NB4 (cell line): ENCODE data around the gene FOXP3.
A peak's percentile ranks its signal among the peaks of the same experiment; 100 is the strongest.

Source experiments
- DNase-seq: peaks from one replicate; pipeline ENCODE4 v3.0.0; 2010; ENCODE audit warnings: low read depth
- H3K4me3 ChIP-seq: one replicate; pipeline ENCODE4 v1.5.1; 2011; ENCODE audit warnings: mild to moderate bottlenecking, low read depth, low read length, moderate library complexity
- CTCF ChIP-seq: IDR thresholded peaks from one replicate; pipeline ENCODE4 v1.5.1; 2012; ENCODE audit warnings: low read depth, low read length
- MYC ChIP-seq: IDR thresholded peaks from 2 replicates; pipeline ENCODE4 v1.6.1; 2011; ENCODE audit warnings: low read depth, low read length
- POLR2A ChIP-seq: IDR thresholded peaks from 2 replicates; pipeline ENCODE4 v1.6.1; 2011; ENCODE audit warnings: mild to moderate bottlenecking; ENCODE audit not compliant: insufficient read length; ENCODE audit errors: extremely low read depth
- TF ChIP-seq, protein P1 (sequence below): IDR thresholded peaks from 2 replicates; pipeline ENCODE4 v1.6.1; 2011; ENCODE audit warnings: low read depth, low read length

Gene FOXP3

GRCh38 chrX:49276671-49277534 is 12.4 kb upstream of the FOXP3 start:
- TF ChIP-seq POLR2A (no peak), CTCF (no peak), MYC (no peak)
- TF ChIP-seq, protein P1, sequence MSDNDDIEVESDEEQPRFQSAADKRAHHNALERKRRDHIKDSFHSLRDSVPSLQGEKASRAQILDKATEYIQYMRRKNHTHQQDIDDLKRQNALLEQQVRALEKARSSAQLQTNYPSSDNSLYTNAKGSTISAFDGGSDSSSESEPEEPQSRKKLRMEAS = no peak
- H3K4me3 ChIP-seq = no peak overlapping the region
- no peak for DNase-seq

DNA sequence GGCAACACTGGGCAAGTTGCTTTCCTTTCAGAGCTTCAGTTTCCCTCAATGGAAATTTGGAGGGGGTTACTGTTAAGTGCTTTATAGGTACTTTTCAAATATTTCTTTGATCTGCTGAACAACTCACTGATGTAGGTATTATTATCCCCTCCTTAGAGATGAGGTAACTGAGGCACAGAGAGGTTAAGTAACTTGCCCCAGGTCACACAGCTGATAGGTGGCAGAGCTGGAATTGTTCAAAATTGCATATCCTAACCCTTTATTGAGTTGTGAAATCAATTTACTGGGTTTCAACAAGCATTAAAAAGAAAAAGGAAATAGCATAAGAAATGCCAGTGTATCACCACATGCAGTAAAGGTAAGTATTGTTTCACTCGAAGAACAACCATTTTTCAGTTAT is 11.7 kb upstream of the FOXP3 start:
- DNase-seq = no peak
- no peak overlapping the region for H3K4me3 ChIP-seq
- TF ChIP-seq POLR2A = no peak
- TF ChIP-seq CTCF = no peak
- no peak for TF ChIP-seq MYC
- TF ChIP-seq, protein P1 = no peak

DNA sequence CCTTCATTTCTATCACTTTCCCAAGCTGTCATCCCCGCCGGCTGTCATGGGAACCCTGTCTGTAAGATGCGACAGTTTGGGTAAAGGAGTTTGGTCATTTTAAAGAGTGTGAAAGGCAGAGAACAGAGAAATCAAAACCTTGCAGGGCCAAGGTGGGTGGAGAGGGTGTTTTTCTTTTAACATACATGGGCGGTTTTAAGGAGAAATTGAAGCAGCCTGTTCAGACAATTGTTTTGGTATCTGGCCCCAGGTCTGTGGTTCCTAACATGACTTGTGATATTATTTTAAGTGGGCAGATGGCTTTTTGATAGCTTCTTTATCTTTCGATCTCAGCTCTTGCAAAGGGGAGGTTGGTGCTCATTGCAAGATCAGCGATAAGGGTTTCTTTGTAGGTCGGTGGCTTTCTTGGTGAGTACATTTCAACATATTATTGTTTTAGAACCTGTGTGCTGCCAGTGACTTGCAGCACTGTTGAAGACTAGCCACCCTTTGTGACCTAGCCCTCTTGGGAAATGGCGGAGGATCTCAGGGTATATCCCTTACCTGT is 8.7 kb upstream of the FOXP3 start:
- DNase-seq = peak; percentile 53
- TF ChIP-seq MYC (no peak), POLR2A (no peak), CTCF (no peak)
- TF ChIP-seq, protein P1 = no peak
- H3K4me3 ChIP-seq = no peak overlapping the region

DNA sequence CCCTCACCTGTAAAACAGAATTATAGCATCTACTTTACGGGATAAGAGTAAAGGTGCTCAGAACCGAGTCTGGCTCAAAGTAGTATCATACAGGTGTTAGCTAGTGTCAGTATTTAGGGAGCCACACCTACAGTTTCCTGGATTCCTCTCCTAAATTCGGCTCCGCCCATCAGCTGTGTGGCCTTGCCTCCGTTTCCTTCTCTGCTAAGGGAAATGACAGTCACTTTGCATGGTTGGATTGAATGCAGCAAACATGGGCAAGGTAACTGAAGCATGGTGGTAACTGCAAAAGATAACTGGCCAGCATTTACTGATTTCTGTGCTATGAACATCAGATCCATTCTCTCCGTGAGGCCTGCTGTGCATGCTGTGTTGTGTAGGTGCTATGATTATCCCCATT is 7.9 kb upstream of the FOXP3 start:
- TF ChIP-seq CTCF = no peak
- TF ChIP-seq, protein P1 = no peak
- DNase-seq = no peak
- H3K4me3 ChIP-seq = no peak overlapping the region

DNA sequence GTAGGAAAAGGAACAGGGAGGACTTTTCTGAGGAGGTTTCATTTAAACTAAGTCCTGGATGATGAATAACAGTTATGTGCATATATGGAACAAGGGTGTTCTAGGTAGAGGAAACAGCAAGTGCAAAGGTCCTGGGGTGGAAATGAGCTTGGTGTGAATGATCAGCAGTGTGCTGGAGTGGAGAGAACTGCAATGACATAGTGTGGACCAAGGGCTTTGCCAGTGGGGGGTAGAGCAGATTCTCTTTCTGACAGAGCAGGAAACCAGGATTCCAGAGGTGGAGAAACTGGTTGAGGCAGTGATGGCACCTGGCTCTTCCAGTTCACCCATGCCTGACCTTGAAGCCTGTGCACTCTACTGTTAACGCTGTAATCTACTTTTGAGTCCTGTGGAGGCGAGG is 6.8 kb upstream of the FOXP3 start:
- peak overlapping the region; percentile 55 for H3K4me3 ChIP-seq

More for the DNA sequence above, 6.8 kb upstream of the FOXP3 start:
- TF ChIP-seq, protein P1 = no peak
- no peak for TF ChIP-seq CTCF
- TF ChIP-seq MYC = no peak
- no peak for TF ChIP-seq POLR2A
- no peak for DNase-seq
